IPS-20b (cell line): Measurements from ENCODE around the gene TTLL11.

Experiments
- H3K27ac ChIP-seq: one replicate; pipeline ENCODE4 v1.5.1; 2013; ENCODE audit warnings: low read length
- H3K27me3 ChIP-seq: 2 replicates; pipeline ENCODE4 v1.6.1; 2013; ENCODE audit warnings: mild to moderate bottlenecking, low read length, inconsistent platforms; ENCODE audit not compliant: insufficient read depth
- H3K36me3 ChIP-seq: 2 replicates; pipeline ENCODE4 v1.6.1; 2013; ENCODE audit warnings: low read depth, mild to moderate bottlenecking, inconsistent platforms, low read length, moderate library complexity; ENCODE audit not compliant: insufficient read depth
- H3K4me1 ChIP-seq: 2 replicates; pipeline ENCODE4 v1.6.1; 2013; ENCODE audit warnings: mild to moderate bottlenecking, control low read depth, inconsistent platforms, low read length, moderate library complexity; ENCODE audit not compliant: insufficient read depth
- H3K4me3 ChIP-seq: 2 replicates; pipeline ENCODE4 v1.5.1; 2013; ENCODE audit warnings: mild to moderate bottlenecking, low read length, inconsistent platforms
- H3K9ac ChIP-seq: 2 replicates; pipeline ENCODE4 v1.6.1; 2013; ENCODE audit warnings: low read depth, mild to moderate bottlenecking, inconsistent platforms, low read length, moderate library complexity
- H3K9me3 ChIP-seq: 2 replicates; pipeline ENCODE4 v1.6.1; 2013; ENCODE audit warnings: mild to moderate bottlenecking, low read depth, low read length, inconsistent platforms; ENCODE audit not compliant: insufficient read depth

TTLL11 gene

DNA sequence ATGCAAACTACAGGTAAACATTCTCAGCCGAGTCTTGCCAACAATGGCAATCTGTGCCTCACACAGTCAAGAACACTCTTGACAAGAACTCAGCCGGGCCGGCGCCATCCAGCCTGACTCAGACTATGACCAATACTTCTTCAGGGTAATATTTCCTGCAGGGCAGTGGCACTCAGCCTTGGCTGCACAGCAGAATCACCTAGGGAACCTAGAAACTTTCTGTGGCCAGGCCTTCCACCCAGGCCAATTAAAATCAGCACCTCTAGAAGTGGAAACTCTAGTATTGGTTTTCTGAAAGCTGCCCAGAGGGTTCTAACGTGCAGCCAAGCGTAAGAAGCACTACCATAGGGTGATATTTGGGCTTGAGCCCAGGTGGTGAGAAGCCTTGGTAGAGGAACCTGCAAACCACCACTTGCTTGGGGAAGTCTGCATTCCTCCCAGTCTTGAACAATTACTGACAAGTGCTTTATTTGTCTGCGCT is 120.6 kb downstream of the TTLL11 start:
- no peaks in the 10 kb centered on the region for H3K9me3 ChIP-seq
- no peak overlapping the region for H3K4me3 ChIP-seq
- no peak overlapping the region for H3K9ac ChIP-seq
- no peak overlapping the region for H3K27ac ChIP-seq
- H3K27me3 ChIP-seq: no peaks in the 10 kb centered on the region
- H3K4me1 ChIP-seq: no peaks in the 10 kb centered on the region
- H3K36me3 ChIP-seq: no peaks in the 10 kb centered on the region

DNA sequence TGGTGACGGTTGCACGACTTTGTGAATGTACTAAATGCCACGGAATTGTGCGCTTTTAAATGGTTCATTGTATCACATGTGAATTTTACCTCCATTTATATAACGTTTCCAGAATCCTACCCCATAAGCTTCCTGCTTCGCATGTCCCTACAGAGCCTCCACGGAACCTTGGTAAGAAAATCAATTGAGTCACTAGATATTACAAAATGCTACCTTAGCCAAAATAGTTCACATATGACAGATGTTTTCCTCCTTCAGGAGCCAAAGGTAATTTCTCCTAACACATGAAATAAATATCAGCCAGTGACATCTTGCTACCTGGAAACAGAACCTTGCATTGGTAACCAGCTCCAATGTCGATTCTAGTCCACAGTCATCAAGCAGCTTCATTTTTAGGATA is 125.1 kb downstream of the TTLL11 start:
- no peaks in the 10 kb centered on the region for H3K9me3 ChIP-seq
- no peak overlapping the region for H3K4me3 ChIP-seq
- H3K27ac ChIP-seq: no peak overlapping the region
- no peaks in the 10 kb centered on the region for H3K4me1 ChIP-seq
- H3K36me3 ChIP-seq: no peaks in the 10 kb centered on the region
- H3K9ac ChIP-seq: no peak overlapping the region
- no peaks in the 10 kb centered on the region for H3K27me3 ChIP-seq

DNA sequence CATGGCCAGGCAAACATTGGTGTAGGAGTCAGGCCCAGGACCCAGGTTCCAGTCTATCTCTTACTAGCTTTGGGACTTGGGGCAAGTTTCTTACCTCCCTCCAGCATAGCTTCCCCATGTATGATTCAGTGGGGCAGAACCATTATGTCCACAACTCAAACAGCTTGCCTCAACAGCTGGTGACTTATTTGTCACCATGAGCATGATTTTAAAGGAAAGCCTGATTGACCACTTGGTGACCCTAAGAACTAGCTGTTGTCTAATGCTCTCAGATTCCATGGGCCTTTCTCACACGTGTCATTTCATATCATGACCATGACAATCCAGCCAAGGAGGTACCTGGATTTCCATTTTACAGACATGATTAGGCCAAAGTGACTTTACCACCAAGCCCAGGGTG is 126.4 kb downstream of the TTLL11 start:
- H3K4me1 ChIP-seq: no peaks in the 10 kb centered on the region

DNA sequence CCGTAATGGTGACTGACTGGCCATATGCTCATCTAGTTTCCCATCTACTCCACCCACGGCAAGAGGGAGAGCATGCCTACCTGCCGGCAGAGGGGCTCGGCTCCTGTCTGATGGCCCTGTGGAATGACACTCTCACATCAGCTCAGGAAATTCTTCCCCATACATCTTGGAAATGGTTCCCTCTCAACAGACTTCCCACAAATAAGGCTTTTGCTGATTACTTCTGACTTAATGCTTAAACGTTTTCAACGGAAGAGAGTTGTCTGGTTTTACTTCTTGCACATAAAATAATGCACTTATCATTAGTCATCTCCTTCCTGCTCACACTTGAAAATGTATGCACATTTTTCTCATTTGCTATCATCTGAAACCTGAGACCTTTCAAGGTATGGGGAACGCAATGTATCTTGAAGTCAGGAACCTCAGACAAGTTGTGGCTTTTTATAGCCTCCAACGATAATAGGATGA is 129.5 kb downstream of the TTLL11 start:
- Histone ChIP-seq H3K9me3 (no peaks in the 10 kb centered on the region), H3K9ac (no peak overlapping the region)

More for the DNA sequence above, 126.4 kb downstream of the TTLL11 start:
- Histone ChIP-seq H3K4me3 (no peak overlapping the region), H3K9me3 (no peaks in the 10 kb centered on the region), H3K9ac (no peak overlapping the region), H3K27ac (no peak overlapping the region), H3K27me3 (no peaks in the 10 kb centered on the region), H3K36me3 (no peaks in the 10 kb centered on the region)

DNA sequence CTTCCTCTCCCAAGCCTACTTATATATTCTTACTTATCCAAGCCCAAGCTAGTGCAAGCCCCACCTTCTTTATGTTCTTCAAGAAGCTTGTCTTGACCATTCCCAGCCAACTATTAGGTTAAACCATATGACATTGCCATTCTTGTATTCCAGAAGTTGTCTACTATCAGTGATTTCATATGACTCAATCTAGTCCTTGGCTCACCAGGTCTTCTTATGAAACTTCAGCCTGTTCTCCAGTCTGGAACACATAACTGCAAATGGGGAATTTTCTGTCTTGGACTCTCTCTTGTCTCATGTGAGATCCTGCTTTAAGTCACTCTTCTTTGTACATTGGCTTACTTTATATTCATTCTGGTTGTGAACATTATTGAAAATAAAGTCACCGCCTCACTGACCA is 130.7 kb downstream of the TTLL11 start:
- Histone ChIP-seq H3K27me3 (no peaks in the 10 kb centered on the region), H3K4me1 (no peaks in the 10 kb centered on the region), H3K4me3 (no peak overlapping the region), H3K9me3 (no peaks in the 10 kb centered on the region), H3K36me3 (no peaks in the 10 kb centered on the region), H3K9ac (no peak overlapping the region), H3K27ac (no peak overlapping the region)

More for the DNA sequence above, 129.5 kb downstream of the TTLL11 start:
- no peaks in the 10 kb centered on the region for H3K27me3 ChIP-seq
- no peaks in the 10 kb centered on the region for H3K36me3 ChIP-seq
- H3K4me3 ChIP-seq: no peak overlapping the region
- no peak overlapping the region for H3K27ac ChIP-seq
- no peaks in the 10 kb centered on the region for H3K4me1 ChIP-seq

DNA sequence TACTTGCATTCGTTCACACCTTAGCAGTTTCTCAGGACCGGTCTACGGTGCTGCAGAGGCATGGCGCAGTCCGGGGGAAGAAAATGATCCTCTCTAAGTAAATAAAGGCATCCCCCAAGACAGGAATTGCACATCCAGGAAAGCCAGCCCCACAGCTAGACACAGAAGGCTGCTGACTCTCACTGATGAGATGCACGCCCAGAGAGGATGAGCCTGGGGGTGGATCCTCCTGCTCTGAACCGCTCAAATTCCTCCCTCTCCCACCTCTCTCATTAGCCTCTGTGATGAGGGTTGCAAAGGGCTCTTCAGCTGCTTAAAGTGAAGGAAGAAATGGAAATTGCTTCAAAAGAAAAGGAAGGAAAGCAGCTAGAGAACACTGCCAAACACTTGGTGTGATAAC is 132.4 kb downstream of the TTLL11 start:
- no peak overlapping the region for H3K4me3 ChIP-seq
- no peaks in the 10 kb centered on the region for H3K27me3 ChIP-seq
- no peak overlapping the region for H3K9ac ChIP-seq
- no peak overlapping the region for H3K27ac ChIP-seq
- no peaks in the 10 kb centered on the region for H3K4me1 ChIP-seq
- no peaks in the 10 kb centered on the region for H3K9me3 ChIP-seq
- H3K36me3 ChIP-seq: no peaks in the 10 kb centered on the region

DNA sequence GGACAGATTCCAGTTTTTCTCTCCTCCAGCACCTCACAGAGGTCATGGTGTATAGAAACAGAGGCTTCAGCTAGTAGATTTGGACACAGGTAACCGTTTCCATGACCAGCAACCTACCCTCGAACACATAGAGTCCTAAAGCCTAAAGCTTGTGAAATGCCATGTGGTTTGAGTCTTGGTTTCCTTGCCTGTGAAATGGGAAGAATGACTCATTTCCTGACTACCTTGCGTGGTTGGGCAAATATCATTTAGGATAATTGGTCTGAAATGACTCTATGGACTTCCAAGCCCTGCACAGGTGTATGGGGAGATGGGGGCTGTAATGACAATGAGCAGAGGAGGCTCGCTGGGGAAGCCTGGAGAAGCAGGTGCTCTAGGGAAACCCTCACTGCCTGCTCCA is 134.6 kb downstream of the TTLL11 start:
- no peaks in the 10 kb centered on the region for H3K4me1 ChIP-seq
- H3K4me3 ChIP-seq: no peak overlapping the region
- H3K27me3 ChIP-seq: no peaks in the 10 kb centered on the region
- H3K27ac ChIP-seq: no peak overlapping the region
- H3K9ac ChIP-seq: no peak overlapping the region
- no peaks in the 10 kb centered on the region for H3K9me3 ChIP-seq
- no peaks in the 10 kb centered on the region for H3K36me3 ChIP-seq

DNA sequence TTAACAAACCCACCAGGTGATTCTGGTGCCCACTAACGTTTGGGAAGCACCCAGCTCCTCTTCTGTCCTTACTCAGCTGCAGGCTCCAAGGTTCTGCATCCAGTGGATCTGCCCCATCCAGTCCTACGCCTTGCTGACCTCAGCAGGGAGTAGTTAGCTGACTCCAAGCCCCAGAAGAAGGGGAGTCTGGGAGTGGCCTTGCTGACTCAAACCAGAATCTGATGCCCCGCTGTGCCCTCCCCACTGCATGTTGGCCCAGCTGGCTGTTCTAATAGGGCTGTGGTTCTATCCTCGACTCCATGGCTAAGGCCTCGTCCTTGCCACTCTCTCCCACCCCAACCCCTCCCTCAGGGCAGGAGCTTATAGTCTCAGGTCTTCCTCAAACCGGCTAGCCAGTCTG is 136.3 kb downstream of the TTLL11 start:
- no peaks in the 10 kb centered on the region for H3K4me1 ChIP-seq
- no peak overlapping the region for H3K27ac ChIP-seq
- no peaks in the 10 kb centered on the region for H3K27me3 ChIP-seq
- no peaks in the 10 kb centered on the region for H3K36me3 ChIP-seq
- H3K9me3 ChIP-seq: no peaks in the 10 kb centered on the region
- no peak overlapping the region for H3K9ac ChIP-seq
- H3K4me3 ChIP-seq: no peak overlapping the region

DNA sequence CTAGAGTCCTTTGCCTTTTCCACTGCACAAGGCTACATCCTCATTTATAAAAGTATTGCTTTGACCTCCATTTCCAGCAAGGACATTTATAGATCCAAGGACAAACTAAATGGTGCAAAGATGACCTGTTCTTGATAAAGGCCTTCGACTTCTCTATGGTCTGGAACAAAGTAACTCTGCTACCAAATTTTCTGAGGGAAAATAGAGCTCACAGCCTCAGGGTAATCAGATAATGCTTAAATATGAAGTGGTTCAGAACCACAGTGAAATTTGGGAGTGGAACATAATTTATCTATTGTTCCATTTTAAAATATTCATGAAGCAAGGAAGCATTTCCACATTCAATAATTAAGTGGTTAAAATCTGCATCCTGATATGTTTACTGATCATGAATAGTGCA is 137.5 kb downstream of the TTLL11 start:
- H3K9me3 ChIP-seq: no peaks in the 10 kb centered on the region
- no peaks in the 10 kb centered on the region for H3K36me3 ChIP-seq
- H3K27ac ChIP-seq: no peak overlapping the region
- no peaks in the 10 kb centered on the region for H3K4me1 ChIP-seq
- H3K9ac ChIP-seq: no peak overlapping the region
- no peaks in the 10 kb centered on the region for H3K27me3 ChIP-seq
- H3K4me3 ChIP-seq: no peak overlapping the region

DNA sequence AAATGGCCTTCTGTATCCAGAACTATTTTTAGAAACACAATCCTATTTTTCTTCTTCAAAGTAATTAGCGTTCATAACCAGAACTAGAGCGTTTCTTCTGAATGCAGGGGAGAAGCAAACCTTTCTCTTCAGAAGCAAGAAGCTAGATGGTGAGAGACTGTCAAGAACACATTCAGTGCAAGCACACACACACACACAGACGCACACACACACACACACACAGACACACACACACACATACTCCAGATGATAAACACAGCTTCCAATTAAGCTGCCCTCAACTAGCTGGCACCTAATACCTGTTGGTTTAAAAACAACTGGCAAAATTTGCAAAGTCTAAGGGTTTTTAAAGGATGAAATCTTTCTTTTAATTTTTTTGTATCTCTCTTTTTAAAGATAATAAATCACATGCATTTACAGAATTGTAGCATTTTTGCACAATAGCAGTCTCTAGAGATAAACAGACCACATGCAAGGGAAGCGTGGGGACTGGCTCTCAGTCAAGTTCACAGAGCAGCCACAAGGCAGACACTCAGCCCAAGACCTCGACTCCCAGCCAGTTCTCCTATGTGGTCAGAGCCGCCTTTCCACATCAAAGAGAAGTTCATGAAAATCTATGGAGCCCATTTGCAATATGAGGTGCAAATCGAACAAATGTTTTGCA is 138.5 kb downstream of the TTLL11 start:
- no peaks in the 10 kb centered on the region for H3K27me3 ChIP-seq
- H3K4me3 ChIP-seq: no peak overlapping the region
- H3K9me3 ChIP-seq: no peaks in the 10 kb centered on the region
- no peaks in the 10 kb centered on the region for H3K4me1 ChIP-seq
- H3K27ac ChIP-seq: no peak overlapping the region
- H3K9ac ChIP-seq: no peak overlapping the region
- no peaks in the 10 kb centered on the region for H3K36me3 ChIP-seq

DNA sequence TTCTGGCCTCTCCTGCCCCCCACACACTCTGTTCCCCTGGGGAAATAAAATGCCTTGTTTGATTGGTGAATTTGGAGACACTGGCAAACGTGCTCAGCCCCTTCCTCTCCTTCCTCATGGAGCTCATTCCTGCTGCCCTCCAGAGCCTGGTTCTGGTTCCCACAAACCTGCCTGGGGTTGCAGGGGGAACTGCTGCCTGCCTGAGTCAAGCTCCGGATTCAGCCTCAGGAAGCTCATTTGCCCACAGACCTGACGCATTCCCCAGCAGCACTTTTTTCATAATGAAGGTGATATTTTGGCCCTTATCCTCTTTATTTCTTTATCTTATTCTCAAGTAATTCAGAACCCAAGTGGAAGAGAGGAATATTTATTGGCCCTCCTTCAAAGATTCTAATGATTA is 140.5 kb downstream of the TTLL11 start:
- no peaks in the 10 kb centered on the region for H3K36me3 ChIP-seq
- H3K9me3 ChIP-seq: no peaks in the 10 kb centered on the region
- H3K4me3 ChIP-seq: no peak overlapping the region
- H3K27ac ChIP-seq: no peak overlapping the region
- H3K4me1 ChIP-seq: peaks cover 5% of the 10 kb centered on the region; the same call in 1 of the 2 replicates
- H3K9ac ChIP-seq: no peak overlapping the region
- H3K27me3 ChIP-seq: no peaks in the 10 kb centered on the region

DNA sequence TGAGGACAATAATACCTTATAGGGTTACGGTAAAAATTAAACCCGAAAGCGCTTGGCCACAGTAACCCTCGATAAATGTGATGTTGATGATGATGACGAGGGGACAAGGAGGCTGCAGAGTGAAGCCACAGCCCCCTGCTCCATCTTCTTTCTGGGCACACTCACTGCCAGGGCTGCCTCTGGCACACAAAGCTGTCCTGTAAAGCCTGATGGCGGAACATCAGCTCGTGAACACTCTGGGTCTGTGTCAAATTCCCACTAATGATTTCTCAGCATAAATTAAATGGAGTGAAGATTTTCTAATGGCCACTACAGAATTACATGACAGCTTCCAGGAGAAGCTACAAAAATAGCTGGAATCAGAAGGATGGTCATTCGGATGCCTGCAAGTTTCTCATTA is 142.2 kb downstream of the TTLL11 start:
- peaks cover 12% of the 10 kb centered on the region; the same call in 1 of the 2 replicates for H3K4me1 ChIP-seq
- H3K27me3 ChIP-seq: no peaks in the 10 kb centered on the region
- no peak overlapping the region for H3K27ac ChIP-seq
- no peaks in the 10 kb centered on the region for H3K36me3 ChIP-seq
- H3K4me3 ChIP-seq: no peak overlapping the region
- H3K9ac ChIP-seq: no peak overlapping the region
- no peaks in the 10 kb centered on the region for H3K9me3 ChIP-seq
